ENCODE results near the gene LYPLAL1.
"Not testable (repeated sequence)": the region's sequence is repeated elsewhere in the genome, so short reads cannot be mapped to it uniquely, and the experiment has no call there.

Gene LYPLAL1

DNA sequence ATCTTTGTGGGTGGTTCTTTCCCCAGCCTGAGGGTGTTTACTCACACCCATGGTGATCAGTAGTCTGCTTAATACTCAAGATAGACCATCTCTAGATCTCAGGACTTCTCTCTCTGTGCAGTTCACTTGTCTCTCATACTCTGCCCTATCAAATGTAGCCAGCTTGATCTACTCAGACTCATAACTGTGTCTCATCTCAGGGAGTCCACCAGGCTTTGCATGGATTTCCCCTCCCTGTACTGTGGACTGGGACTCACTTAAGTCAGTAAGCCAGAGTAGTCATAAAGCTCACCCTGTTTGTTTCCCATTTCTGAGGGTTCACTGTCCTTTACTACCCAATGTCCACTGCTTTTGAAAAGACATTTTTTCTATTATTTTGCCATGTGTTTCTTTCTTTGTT, 41.8 kb downstream of the LYPLAL1 start:
- no peak for DNase-seq (ENCODE audit: low read depth in 2 of 2)

DNA sequence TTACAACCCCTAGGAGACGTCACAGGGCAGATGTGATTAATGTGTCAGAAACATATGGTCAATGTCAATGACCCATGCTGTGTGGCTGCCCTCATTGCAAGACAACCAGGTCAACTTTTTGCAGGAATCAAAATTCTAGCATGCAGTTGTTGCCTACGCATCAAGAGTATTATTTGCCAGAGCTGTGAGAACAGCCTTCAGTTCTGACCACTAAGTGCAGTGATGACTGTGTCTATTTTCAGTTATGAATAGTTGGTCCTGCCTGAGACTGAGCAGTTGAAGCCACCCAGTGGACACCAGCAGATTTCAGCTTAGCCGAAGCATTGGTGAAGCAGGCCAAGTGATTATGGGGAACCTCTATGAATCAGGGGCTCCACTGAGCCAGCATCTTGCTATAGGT, 47.3 kb downstream of the LYPLAL1 start:
- no peak for DNase-seq (ENCODE audit: low read depth in 2 of 2)

DNA sequence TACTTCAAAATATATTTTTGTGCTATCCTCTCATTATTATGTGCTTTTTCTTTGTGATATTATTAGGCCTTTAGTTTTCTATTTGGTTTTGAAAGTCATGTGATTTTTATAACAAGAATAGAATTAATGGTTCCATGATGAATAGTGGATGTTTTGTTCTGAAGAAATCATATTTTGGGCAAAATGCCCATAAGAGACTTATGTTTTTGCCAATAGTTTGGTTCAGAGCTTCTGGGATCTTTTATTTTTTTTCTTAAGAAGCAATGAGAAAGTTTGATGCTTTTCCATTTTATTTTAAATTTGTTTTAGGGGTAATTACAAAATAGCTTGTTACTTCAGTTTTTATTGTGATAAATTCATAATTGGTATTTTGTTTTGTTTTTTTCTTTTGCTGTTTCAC, 49.8 kb downstream of the LYPLAL1 start:
- no peak for DNase-seq (ENCODE audit: low read depth in 2 of 2)

DNA sequence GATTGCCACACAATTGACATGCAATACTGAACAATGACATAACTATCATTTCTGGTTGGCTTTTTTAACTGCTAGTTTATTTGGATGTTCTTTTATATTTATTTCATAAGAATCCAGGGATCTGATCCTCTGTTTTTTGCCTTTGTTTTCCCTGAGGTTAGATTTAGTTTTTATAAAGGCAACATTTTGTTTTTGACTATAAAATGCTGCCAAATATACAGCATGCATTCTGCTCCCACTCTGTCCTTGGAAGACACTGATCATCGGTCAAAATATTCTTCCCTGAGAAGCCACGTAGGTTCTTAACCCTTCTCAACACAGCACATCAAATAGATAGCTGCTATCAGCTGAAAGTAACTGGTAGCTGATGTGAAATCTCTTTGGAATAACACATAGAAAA, 52.5 kb downstream of the LYPLAL1 start:
- DNase-seq (ENCODE audit: low read depth in 2 of 2) = no peak

GRCh38 chr1:219227360-219228057, 53.8 kb downstream of the LYPLAL1 start:
- DNase-seq (ENCODE audit: low read depth in 2 of 2) = no peak

DNA sequence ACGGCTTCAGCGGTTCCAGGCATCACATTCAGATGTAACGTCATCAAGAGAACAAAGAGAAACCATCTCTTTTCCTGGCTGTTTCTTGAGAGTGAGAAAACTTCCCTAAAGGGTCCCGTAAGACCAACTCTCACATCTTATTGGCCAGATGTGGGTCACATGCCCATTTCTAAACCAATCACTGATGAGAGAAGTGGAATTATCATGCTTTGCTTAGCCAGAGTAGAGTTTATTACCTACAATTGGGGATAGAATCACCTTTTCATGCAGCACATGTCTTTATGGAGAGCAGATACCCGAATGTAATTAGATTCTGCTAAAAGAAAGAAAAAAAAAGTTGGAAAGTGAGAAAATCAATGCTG, 54.4 kb downstream of the LYPLAL1 start:
- DNase-seq (ENCODE audit: low read depth in 2 of 2) = no peak

GRCh38 chr1:219232890-219233289, 59.2 kb downstream of the LYPLAL1 start:
- no peak for DNase-seq (ENCODE audit: low read depth in 2 of 2)

- no peak for DNase-seq (ENCODE audit: low read depth in 2 of 2)
Observed at GRCh38 chr1:219235903-219236481, 62.3 kb downstream of the LYPLAL1 start.

DNA sequence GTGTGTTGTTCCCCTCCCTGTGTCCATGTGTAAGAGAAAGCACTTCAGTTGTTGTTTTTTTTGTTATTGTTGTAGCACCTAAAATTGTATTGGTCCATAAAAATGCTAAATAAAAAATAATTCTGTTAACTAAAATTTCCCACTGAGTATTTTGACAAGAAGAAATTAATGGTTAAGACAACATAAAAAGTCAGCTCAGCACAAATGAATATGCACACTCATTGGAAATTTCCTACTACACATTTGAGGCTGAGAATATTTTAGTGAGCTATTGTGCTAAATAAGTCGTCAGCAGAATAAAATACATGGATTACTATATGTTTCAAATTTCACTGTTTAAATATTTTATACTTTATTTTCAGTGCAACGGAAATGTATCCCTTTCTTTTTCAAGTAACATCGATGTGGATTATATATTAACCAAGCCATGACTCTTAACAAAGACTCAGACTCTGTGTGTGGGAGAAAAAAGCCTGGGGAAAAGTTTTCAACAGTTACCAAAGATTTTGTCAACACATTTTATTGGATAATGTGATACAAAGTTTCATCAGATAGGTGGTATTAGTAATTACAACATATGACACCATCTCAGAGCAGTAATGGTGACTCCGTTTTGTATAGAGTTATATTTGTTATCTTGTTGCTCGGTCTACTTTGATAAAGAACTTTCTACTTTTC, 63.4 kb downstream of the LYPLAL1 start:
- no peak for DNase-seq (ENCODE audit: low read depth in 2 of 2)

DNA sequence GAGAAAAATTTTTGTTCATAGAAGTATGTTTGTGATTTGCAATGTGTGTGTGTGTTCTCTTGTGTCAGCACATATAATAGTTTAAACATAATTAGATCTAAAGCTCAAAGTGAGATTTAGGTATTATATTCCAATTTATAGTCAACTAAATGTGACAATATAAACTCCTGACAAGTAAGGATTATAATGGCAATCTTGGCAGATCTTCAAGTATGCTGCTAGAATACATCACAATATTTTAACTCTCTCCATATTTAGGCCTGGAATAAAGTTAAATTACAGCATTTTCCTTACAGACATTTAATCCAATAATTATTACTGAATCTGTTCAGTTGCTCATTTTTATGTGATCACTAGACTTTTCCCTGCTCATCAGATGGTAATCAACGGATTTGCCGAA, 65.8 kb downstream of the LYPLAL1 start:
- no peak for DNase-seq (ENCODE audit: low read depth in 2 of 2)

DNA sequence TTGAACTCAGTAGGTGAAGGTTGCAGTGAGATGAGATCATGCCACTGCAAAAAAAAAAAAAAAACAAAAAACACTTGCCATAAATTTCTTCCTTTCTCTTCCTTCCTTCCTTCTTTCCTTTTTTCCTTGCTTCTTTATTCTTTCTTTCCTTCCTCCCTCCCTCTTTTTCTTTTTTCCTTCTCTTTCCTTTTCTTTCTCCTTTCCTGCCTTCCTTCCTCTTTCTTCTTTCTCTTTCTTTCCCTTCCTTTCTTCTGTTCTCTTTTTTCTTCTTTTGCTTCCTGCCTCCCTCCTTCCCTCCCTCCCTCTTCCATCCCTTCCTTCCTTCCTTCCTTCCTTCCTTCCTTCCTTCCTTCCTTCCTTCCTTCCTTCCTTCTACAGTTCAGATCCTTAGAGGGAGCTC, 71.2 kb downstream of the LYPLAL1 start:
- DNase-seq (ENCODE audit: low read depth in 2 of 2) = no peak

- no peak for DNase-seq (ENCODE audit: low read depth in 2 of 2)
Observed at GRCh38 chr1:219247441-219247840, 73.8 kb downstream of the LYPLAL1 start.

DNA sequence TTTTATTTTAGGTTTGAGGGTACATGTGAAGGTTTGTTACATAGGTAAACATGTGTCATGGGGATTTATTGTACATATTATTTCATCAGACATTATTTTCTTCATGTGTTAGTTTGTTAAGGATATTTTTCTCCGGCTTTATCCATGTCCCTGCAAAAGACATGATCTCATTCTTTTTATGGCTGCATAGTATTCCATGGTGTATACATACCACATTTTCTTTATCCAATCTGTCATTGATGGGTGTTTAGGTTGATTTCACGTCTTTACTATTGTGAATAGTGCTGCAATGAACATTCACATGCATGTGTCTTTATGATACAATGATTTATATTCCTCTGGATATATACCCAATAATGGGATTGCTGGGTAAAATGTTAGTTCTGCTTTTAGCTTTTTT, 76.8 kb downstream of the LYPLAL1 start:
- not testable (repeated sequence) for DNase-seq (ENCODE audit: low read depth in 2 of 2)

DNA sequence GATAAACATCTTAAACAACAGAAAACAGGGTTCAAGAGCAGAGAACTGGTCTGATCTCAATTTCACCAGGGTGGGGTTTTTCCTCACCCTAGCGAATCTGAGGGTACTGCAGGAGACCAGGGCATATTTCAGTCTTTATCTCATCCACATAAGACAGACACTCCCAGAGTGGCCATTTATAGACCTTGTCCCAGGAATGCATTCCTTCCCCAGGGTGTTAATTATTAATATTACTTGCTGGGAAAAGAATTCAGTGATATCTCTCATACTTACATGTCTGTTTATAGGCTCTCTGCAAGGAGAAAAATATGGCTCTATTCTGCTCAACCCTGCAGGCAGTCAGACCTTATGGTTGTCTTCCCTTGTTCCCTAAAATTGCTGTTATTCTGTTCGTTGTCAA, 84.1 kb downstream of the LYPLAL1 start:
- DNase-seq (ENCODE audit: low read depth in 2 of 2) = no peak

DNA sequence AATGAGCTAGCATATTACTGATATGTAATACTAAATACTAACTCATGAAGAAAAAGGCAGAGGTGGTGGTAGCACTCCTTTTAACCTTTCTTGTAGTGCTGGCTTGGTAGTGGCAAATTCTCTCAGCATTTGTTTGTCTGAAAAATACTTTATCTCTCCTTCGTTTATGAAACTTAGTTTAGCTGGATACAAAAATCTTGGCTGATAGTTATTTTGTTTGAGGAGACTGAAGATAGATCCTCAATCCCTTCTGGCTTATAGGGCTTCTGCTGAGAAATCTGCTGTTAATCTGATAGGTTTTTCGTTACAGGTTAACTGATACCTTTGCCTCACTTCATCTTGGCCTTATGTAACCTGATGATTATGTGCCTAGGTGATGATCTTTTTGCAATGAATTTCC, 87.8 kb downstream of the LYPLAL1 start:
- DNase-seq (ENCODE audit: low read depth in 2 of 2) = no peak

All from fibroblast of skin of left biceps (primary cell).